T-helper 2 cell treated with Interferon-gamma antibody and Interleukin-4, amounts not matched to agents 5 μg/mL and 100 μg/mL, for 36 hours (primary cell): Measurements from ENCODE around the gene TM9SF1.
A peak's percentile ranks its signal among the peaks of the same experiment; 100 is the strongest.
"Not testable (repeated sequence)": the region's sequence is repeated elsewhere in the genome, so short reads cannot be mapped to it uniquely, and the experiment has no call there.

Experiments
- DNase-seq: peaks from one replicate; pipeline ENCODE4 v3.0.0; 2021; ENCODE audit warnings: low spot score
- H3K27ac Mint-ChIP-seq: one replicate; pipeline ENCODE4 v1.8.0; 2021; ENCODE audit warnings: mild to moderate bottlenecking, mixed read lengths
- H3K27me3 Mint-ChIP-seq: one replicate; pipeline ENCODE4 v1.8.0; 2021; ENCODE audit warnings: low read depth, mixed read lengths
- H3K36me3 Mint-ChIP-seq: one replicate; pipeline ENCODE4 v1.8.0; 2021; ENCODE audit warnings: low read depth, mixed read lengths
- H3K4me1 Mint-ChIP-seq: one replicate; pipeline ENCODE4 v1.8.0; 2021; ENCODE audit warnings: low read depth, mixed read lengths
- H3K4me3 Mint-ChIP-seq: one replicate; pipeline ENCODE4 v1.8.0; 2022; ENCODE audit warnings: mild to moderate bottlenecking, moderate library complexity, mixed read lengths
- H3K9me3 Mint-ChIP-seq: one replicate; pipeline ENCODE4 v1.8.0; 2021; ENCODE audit warnings: mixed read lengths

The TM9SF1 gene

GRCh38 chr14:24213866-24214662, 18.8 kb upstream of the TM9SF1 start:
- H3K27me3 Mint-ChIP-seq, result no peaks in the 10 kb centered on the region
- H3K36me3 Mint-ChIP-seq, result peaks cover 43% of the 10 kb centered on the region
- H3K4me3 Mint-ChIP-seq, result peak overlapping the region; percentile 87
- no peaks in the 10 kb centered on the region for H3K9me3 Mint-ChIP-seq
- DNase-seq, result no peak
- peaks cover 29% of the 10 kb centered on the region for H3K4me1 Mint-ChIP-seq
- peak overlapping the region; percentile 96 for H3K27ac Mint-ChIP-seq

DNA sequence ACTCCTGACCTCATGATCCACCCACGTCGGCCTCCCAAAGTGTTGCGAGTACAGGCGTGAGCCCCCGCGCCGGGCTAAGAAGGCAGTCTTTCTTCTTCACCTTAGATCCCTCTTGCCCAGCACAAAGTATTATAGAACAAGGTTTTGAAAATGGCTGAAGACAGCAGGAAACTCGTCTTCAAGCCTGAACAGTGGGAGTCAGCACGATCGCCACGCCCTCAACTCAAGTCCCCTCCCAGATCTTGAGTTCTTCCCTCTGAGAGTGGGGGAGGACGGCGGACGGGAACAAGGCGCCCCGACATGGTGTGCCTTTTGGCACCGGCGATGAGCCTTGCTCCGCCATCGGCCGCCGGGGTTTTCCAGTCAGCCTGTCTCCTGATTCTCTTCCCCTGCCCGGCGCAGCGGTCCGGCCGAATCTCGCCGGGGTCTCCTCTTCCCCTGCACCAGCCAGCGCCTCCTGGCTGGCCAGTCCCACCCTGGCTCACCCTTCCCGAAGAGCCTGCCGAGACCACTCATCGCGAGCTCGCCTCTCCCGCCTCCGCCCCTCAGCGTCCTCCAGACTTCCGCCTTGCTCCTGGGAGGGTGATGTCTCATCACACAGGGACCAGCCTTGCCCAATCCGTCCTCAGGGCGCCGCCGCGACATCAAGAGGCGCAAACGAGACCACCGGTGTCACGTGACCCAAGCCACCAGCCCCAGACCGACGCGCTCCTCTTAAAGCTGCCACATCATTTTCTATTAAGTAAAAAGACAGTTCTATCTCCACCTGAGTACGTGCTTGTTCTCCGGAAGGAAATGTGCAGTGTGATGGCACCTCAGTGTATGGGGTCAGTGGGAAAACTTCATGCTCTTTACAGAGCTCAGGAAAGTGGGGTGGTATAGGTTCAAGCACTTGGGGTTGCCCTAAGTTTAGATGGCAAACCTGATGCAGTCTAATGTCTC, 18.0 kb upstream of the TM9SF1 start, which contains the start of gene CHMP4A:
TSS of gene CHMP4A (minus strand) at position 565 of the 942 bp plus-strand sequence. CDS start at position 516, 49 bp downstream.
- Mint-ChIP-seq H3K36me3 (peaks cover 47% of the 10 kb centered on the region), H3K27ac (peak within 1 kb of the TSS; percentile 96), H3K4me3 (peak within 1 kb of the TSS; percentile 87), H3K9me3 (no peaks in the 10 kb centered on the region), H3K27me3 (no peaks in the 10 kb centered on the region), H3K4me1 (peaks cover 29% of the 10 kb centered on the region)
- peak; percentile 96 for DNase-seq

DNA sequence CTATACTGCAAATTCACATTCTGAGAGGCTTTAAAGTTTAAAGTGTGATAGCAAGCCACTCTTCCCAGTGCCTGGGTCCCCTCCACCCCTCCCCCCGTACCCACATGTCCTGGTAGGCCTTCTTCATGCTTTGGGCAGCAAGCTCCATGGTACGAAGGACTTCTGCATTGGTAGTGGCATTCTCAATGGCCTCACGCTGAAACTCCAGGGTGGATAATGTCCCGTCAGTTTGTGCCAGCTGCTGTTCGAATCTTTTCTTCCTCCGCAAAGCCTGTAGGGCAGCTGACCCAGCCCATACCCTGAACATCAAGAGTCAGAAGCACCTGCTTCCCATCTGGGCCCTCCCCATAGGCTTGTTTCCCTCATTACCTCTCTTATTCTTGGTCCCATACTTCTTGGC, 16.1 kb upstream of the TM9SF1 start:
- no peaks in the 10 kb centered on the region for H3K9me3 Mint-ChIP-seq
- H3K36me3 Mint-ChIP-seq, result peaks cover 54% of the 10 kb centered on the region
- H3K27ac Mint-ChIP-seq, result peak overlapping the region; percentile 96
- peak overlapping the region; percentile 87 for H3K4me3 Mint-ChIP-seq
- H3K4me1 Mint-ChIP-seq, result peaks cover 26% of the 10 kb centered on the region
- DNase-seq, result no peak
- no peaks in the 10 kb centered on the region for H3K27me3 Mint-ChIP-seq

DNA sequence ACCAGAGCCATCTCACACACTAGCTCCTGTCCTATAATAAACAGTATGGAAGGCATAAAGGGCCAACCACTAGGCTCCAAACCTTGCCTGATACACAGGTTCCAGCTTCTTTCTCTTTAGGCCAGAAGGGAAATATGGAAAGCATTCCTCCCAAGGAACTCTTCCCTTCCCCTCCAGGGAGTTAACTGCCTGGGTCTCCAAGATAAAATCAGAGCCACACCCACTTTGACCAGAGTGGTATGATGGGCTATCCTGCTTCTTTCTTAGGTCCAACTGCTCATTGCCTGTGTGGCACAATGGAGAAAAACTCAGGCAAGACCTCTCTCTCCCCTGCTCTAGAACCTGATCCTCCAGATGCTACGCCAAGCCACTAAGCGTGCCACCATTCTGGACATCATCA, 12.4 kb upstream of the TM9SF1 start:
- peaks cover 5% of the 10 kb centered on the region for H3K9me3 Mint-ChIP-seq
- no peak for DNase-seq
- no peaks in the 10 kb centered on the region for H3K27me3 Mint-ChIP-seq
- H3K4me1 Mint-ChIP-seq, result peaks cover 10% of the 10 kb centered on the region
- H3K4me3 Mint-ChIP-seq, result no peak overlapping the region
- H3K36me3 Mint-ChIP-seq, result peaks cover 62% of the 10 kb centered on the region
- no peak overlapping the region for H3K27ac Mint-ChIP-seq

DNA sequence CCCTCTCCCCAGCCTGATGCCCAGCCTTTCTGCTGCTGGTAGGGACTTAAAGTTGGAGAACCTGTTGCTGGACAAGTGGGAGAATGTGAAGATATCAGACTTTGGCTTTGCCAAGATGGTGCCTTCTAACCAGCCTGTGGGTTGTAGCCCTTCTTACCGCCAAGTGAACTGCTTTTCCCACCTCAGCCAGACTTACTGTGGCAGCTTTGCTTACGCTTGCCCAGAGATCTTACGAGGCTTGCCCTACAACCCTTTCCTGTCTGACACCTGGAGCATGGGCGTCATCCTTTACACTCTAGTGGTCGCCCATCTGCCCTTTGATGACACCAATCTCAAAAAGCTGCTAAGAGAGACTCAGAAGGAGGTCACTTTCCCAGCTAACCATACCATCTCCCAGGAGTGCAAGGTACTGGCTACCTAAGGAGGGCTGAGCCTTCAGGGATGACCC, 11.9 kb upstream of the TM9SF1 start:
- no peak overlapping the region for H3K4me3 Mint-ChIP-seq
- DNase-seq, result no peak
- peaks cover 67% of the 10 kb centered on the region for H3K36me3 Mint-ChIP-seq
- H3K4me1 Mint-ChIP-seq, result peaks cover 10% of the 10 kb centered on the region
- H3K27me3 Mint-ChIP-seq, result no peaks in the 10 kb centered on the region
- H3K9me3 Mint-ChIP-seq, result peaks cover 6% of the 10 kb centered on the region
- no peak overlapping the region for H3K27ac Mint-ChIP-seq

DNA sequence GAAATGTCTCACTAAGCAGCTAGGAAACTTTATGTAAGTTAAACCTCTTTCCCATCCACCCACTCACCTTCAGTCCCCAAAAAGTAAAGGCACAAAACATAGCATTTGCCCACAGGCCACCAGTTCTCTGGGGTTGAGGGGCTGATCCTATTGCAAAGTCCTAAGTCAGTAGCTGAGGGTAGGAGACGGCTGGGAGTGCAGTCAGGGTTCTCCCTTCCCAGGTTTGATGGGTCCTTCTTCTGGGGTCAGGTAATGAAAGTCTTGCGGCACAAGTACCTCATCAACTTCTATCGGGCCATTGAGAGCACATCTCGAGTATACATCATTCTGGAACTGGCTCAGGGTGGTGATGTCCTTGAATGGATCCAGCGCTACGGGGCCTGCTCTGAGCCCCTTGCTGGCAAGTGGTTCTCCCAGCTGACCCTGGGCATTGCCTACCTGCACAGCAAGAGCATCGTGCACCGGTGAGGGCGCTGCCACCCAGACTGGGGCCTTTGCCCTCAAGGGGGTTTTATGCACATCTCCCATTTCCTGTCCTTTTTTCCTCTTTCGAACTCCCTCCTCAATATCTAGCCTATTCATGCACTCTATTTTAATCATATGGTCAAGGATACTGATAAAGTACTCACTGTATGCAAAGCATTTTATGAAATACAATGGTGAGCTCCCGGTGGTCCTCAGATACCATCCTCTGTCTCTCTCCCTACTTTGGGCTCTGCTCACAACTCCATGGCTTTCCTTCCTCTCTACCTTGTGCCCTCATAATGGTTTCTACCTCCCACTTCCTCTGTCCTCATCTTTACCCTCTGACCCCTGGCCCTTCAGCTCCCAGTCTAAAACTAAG, 11.2 kb upstream of the TM9SF1 start:
- no peaks in the 10 kb centered on the region for H3K27me3 Mint-ChIP-seq
- no peak overlapping the region for H3K4me3 Mint-ChIP-seq
- peaks cover 6% of the 10 kb centered on the region for H3K4me1 Mint-ChIP-seq
- no peak overlapping the region for H3K27ac Mint-ChIP-seq
- peaks cover 69% of the 10 kb centered on the region for H3K36me3 Mint-ChIP-seq
- no peak for DNase-seq
- H3K9me3 Mint-ChIP-seq, result peaks cover 9% of the 10 kb centered on the region

DNA sequence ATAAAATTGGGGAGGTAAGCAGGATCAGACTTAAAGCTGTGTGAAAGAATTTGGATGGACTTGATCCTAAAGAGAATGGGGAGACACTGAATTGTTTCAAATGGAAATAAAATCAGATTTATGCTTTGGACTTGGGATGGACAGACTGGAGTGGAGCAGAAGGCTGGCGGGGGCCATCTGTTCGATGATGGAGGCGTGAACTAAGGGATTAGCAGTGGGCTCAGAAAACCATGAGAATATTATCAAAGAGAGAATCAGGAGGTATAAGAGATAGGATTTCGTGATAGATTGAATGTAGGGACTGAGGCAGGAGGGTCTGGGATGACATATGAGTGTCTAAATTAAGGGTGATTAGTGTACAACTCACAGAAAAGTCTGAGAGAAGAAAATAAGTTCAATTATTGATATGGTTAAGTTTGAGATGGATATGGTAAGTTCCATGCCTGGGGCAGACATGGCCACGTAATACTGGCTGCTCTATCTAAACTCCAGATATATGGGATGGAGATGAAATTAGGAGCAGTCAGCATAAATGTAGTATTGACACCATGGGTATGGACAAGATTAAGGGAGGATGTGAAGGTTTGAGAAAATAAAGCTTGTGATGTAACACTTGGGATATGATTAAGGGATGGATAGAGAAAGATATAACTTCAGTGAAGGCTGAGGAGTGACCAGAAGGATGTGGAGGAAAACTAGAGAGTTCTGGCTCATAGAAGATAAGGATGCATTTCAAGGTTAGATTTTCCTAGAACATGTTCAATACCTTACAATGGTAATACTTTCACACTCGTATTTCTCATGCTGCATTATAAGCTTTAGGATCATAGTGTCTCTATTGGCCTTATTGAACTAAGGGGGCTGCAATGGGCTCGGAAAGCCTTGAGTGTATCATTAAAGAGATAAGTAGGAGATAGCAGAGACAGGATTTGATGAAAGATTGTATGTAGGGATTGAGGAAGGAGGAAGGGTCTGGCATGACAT, 9.2 kb upstream of the TM9SF1 start:
- Mint-ChIP-seq H3K9me3 (peaks cover 12% of the 10 kb centered on the region), H3K4me1 (no peaks in the 10 kb centered on the region)

DNA sequence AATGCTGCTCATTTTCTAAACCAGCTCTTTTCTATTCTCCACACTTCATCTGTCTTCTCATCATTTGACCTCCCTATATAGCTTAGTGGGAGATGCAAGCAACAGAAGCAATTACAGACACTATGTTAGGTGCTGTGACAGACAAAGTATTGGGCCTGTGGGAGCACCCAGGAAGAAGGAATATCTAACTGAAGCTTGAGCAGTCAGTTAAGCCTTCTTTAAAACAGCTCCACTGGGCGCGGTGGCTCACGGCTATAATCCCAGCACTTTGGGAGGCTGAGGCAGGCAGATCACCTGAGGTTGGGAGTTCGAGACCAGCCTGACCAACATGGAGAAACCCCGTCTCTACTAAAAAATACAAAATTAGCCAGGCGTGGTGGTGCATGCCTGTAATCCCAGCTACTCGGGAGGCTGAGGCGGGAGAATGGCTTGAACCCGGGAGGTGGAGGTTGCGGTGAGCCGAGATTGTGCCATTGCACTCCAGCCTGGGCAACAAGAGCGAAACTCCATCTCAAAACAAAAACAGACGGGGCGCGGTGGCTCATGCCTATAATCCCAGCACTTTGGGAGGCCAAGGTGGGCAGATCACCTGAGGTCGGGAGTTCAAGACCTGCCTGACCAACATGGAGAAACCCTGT, 8.1 kb upstream of the TM9SF1 start:
- peaks cover 71% of the 10 kb centered on the region for H3K36me3 Mint-ChIP-seq
- H3K4me3 Mint-ChIP-seq, H3K27me3 Mint-ChIP-seq, H3K27ac Mint-ChIP-seq, DNase-seq, H3K4me1 Mint-ChIP-seq: not testable (repeated sequence)
- peaks cover 12% of the 10 kb centered on the region for H3K9me3 Mint-ChIP-seq

More for the DNA sequence above, 9.2 kb upstream of the TM9SF1 start:
- H3K27me3 Mint-ChIP-seq, result no peaks in the 10 kb centered on the region
- H3K36me3 Mint-ChIP-seq, result peaks cover 67% of the 10 kb centered on the region
- peak overlapping the region; percentile 2 for H3K27ac Mint-ChIP-seq
- no peak overlapping the region for H3K4me3 Mint-ChIP-seq
- no peak for DNase-seq

DNA sequence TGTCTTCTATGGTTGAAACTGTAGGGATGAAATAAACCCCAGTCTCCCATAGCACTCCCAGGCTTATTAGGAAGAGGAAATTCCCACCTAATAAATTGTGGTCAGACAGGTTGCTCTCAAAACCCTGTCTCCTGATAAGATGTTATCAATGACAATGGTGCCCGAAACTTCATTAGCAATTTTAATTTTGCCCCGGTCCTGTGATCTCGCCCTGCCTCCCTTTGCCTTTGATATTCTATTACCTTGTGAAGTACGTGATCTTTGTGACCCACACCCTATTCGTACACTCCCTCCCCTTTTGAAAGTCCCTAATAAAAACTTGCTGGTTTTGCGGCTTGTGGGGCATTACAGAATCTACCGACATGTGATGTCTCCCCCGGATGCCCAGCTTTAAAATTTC, 7.3 kb upstream of the TM9SF1 start:
- DNase-seq, H3K4me3 Mint-ChIP-seq, H3K27me3 Mint-ChIP-seq, H3K27ac Mint-ChIP-seq, H3K4me1 Mint-ChIP-seq: not testable (repeated sequence)
- H3K36me3 Mint-ChIP-seq, result peaks cover 63% of the 10 kb centered on the region
- peaks cover 12% of the 10 kb centered on the region for H3K9me3 Mint-ChIP-seq

GRCh38 chr14:24198814-24199524, 3.7 kb upstream of the TM9SF1 start:
- peaks cover 29% of the 10 kb centered on the region for H3K4me1 Mint-ChIP-seq
- peak overlapping the region; percentile 33 for H3K4me3 Mint-ChIP-seq
- peak overlapping the region; percentile 68 for H3K27ac Mint-ChIP-seq

DNA sequence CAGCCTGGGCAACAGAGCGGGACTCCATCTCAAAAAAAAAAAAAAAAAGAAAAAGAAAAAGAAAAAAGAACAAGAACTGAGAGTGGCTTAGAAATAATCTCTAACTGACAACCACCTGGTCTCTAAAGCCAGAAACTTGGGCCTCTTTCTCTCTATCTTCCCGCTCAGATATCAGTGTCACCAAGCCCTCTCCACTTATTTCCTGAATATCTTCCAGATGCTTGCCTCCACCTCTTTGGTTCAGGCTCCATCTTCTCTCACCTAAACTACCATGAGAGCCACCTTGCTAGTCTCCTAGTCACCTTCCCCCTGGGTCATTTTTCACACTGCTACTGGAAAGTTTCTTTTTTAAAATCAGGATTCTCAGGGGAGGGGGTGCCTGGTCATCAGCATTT, 1.8 kb upstream of the TM9SF1 start:
- peak overlapping the region; percentile 62 for H3K27ac Mint-ChIP-seq
- H3K9me3 Mint-ChIP-seq, result peaks cover 6% of the 10 kb centered on the region
- peaks cover 51% of the 10 kb centered on the region for H3K36me3 Mint-ChIP-seq
- H3K4me1 Mint-ChIP-seq, result peaks cover 41% of the 10 kb centered on the region
- DNase-seq, result no peak
- no peaks in the 10 kb centered on the region for H3K27me3 Mint-ChIP-seq
- peak overlapping the region; percentile 98 for H3K4me3 Mint-ChIP-seq

More at GRCh38 chr14:24198814-24199524, 3.7 kb upstream of the TM9SF1 start:
- Mint-ChIP-seq H3K9me3 (peaks cover 12% of the 10 kb centered on the region), H3K27me3 (no peaks in the 10 kb centered on the region), H3K36me3 (peaks cover 51% of the 10 kb centered on the region)
- no peak for DNase-seq
